ENCODE results near the gene GALNT11.

DNA sequence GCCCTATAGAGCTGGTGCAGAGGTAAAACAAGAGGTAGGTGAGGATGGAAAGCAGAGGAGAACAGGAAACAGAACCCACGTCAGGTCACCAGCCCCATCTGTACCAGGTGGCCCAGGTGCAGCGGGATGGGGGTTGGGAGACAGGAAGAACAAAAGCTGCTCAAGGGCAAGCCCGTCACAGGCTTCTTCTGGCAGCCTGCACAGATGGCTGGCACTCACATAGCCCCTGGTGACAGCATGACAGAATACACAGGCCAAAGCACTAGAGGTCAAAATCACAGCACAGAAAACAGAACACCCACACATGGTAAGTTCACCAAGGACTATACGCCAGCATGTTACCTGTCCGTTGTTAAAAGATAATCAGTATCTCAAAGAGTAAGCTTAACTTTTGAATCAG, 126.8 kb downstream of the GALNT11 start:
- TF ChIP-seq ZNF274 (IDR thresholded peaks at IDR 0.05; ENCODE audit: low read depth, low read length) = no peak
- TF ChIP-seq YY1 (IDR thresholded peaks at IDR 0.05; ENCODE audit: insufficient read depth, insufficient read length) = no peak

Measured in NT2/D1 (cell line).